Gastrocnemius medialis (tissue), 4 donors: ENCODE results near the gene CLEC1A.

ENCODE experiments used
- CTCF ChIP-seq, 5 experiments: fragments of 450-650 bp in 3 of 5; fragments of 200-600 bp in 2 of 5; sonication (generic) in 2 of 5; IDR thresholded peaks in 4 of 5; conservative IDR thresholded peaks in 1 of 5; 1 replicate in 4 of 5; 2 replicates in 1 of 5; pipeline ENCODE4 v1.5.1; 2016 to 2019; ENCODE audit warnings: antibody characterized with exemption in 5 of 5, mild to moderate bottlenecking in 3 of 5, moderate library complexity in 3 of 5
- POLR2A ChIP-seq, 2 donors: fragments of 450-650 bp; IDR thresholded peaks; one replicate each; pipeline ENCODE4 v1.6.1; 2017; ENCODE audit warnings: antibody characterized with exemption in 2 of 2, mild to moderate bottlenecking in 2 of 2, moderate library complexity in 2 of 2

GRCh38 chr12:10058387-10058786 is 40.4 kb downstream of the CLEC1A start:
- no peak for TF ChIP-seq CTCF (IDR thresholded peaks at IDR 0.05 in 4 of 5, conservative IDR thresholded peaks at IDR 0.05 in 1 of 5)
- no peak for TF ChIP-seq POLR2A (IDR thresholded peaks at IDR 0.05)
